GM12801 (cell line): Measurements from ENCODE around the gene CCDC85C.

Source experiments
- CTCF ChIP-seq: IDR thresholded peaks from one replicate; pipeline ENCODE4 v1.5.1; 2011; ENCODE audit warnings: control low read depth; ENCODE audit not compliant: insufficient read length; ENCODE audit errors: extremely low read depth

CCDC85C gene

DNA sequence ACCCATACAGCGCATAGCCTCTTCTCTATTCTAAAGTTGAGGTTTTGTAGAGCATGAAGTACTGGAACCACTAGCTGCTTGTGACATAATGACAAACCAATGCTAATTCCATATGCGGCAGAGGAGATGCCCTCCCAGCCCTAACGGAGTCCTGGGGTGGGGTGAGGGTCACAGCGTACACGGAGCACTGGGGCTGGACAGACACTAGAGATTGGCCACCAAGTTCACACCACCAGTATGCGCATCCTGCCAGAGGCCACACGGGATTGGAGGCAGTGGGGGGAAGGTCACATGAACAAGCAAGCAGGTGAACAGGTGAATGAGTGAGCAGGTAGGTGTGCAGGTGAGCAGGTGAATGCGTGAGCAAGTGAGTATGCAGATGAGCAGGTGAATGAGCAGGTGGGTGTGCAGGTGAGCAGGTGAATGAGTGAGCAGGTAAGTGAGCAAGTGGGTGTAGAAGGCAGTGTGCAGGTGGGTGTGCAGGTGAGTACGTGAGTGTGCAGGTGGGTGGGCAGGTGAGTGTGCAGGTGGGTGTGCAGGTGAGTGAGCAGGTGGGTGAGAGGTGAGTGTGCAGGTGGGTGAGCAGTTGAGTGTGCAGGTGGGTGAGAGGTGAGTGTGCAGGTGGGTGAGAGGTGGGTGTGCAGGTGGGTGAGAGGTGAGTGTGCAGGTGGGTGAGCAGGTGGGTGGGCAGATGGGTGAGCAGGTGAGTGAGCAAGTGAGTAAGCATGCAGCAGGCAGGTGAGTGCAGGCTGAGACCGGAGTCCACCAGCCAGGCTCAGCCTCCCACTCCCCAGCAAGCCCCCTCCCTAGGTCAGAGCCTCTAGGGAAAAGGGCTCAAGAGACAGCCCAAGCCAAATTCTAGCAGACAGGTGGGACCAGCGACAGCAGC is 52.7 kb downstream of the CCDC85C start:
- no peak for TF ChIP-seq CTCF

DNA sequence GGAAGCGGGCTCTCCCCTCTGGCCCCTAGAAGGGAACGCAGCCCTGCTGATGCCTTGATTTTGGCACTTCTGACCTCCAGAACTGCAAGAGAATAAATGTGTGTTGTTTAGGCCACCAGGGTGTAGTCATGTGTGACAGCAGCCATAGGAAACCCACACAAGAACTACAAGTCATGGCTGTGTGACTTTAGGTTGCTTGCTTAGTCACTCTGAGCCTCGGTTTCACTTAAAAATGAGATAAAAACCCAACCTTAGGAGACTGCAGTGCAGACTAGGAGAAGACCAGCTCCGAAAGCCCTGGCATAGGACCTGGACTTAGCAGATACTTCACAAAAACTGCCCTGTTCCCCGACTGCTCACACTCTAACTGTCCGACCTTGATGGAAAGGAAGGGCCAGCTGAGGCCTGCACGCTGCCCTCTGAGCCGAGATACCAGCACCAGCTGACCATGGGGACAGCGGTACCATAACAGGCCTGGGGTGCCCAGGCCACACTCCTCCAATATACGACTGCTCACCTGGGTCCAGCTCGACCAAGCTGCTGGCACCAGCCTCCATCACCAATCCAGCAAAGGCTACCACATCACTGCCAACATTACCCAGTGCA is 53.5 kb downstream of the CCDC85C start:
- TF ChIP-seq CTCF = no peak

GRCh38 chr14:99549684-99550083 is 54.3 kb downstream of the CCDC85C start:
- no peak for TF ChIP-seq CTCF

- TF ChIP-seq CTCF = no peak
Measured at GRCh38 chr14:99548871-99549515, 55.0 kb downstream of the CCDC85C start.

DNA sequence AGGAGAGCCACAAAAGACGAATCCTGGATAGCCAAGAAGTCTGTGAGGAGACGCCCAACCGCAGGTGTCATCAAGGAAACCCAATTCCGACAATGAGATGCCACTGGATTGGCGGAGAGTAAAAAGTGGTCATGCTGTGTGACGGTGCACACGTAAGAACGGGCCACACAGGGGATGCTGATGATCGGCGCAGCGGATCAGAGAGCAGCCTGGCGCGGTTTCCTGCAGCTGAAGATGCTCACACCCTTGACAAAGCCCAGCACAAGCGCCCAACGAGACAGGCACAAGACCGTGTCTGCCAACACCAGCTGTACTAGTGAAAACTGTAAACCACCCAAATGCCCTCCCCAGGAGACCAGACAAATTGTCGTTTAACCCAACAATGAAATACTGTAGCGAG is 55.8 kb downstream of the CCDC85C start:
- TF ChIP-seq CTCF = no peak

- no peak for TF ChIP-seq CTCF
Measured at GRCh38 chr14:99546234-99546879, 57.6 kb downstream of the CCDC85C start.

DNA sequence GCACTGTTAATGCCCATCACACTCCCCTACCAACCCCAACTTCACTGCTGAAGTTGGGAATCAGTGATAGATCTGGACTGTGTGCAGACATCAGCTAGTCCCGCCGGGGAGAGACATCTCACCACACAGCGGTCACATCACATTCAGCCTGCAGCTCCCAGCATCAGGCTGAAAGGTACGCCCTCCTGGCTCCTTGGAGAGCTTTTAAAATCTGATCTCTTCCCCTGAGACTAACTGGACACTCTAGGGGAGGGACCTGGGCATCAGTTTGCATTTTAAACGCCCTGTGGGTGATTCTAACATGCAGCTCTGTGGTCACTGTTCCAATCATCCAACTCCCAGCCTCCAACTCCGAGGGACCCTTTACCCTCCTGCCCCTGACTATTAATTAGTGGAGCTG is 58.4 kb downstream of the CCDC85C start:
- no peak for TF ChIP-seq CTCF
